Astrocyte of the cerebellum (primary cell): ENCODE measurements around the gene PPP4R3B.

Experiments used
- DNase-seq: peaks from one replicate; pipeline ENCODE4 v3.0.0-alpha.2; 2011; ENCODE audit warnings: low read depth
- H3K4me3 ChIP-seq: 2 replicates; pipeline ENCODE4 v1.5.1; 2011; ENCODE audit warnings: mild to moderate bottlenecking, low read depth, low read length, moderate library complexity
- CTCF ChIP-seq: IDR thresholded peaks from 2 replicates; pipeline ENCODE4 v1.5.1; 2012; ENCODE audit warnings: low read length, low read depth, moderate library complexity, mild to moderate bottlenecking; ENCODE audit errors: missing control alignments
- in situ Hi-C: cut with HindIII; loops from 2 replicates; pipeline ENCODE4 v1.10.0; 2017; ENCODE audit warnings: low sequenced_read_pairs

Gene PPP4R3B

GRCh38 chr2:55617175-55618024, at the start of gene PPP4R3B:
TSS of gene PPP4R3B (minus strand) at chr2:55617622. CDS start at chr2:55617285, 337 bp downstream.
- TF ChIP-seq CTCF, result peak; percentile 59
- DNase-seq, result peak; percentile 99
- in situ Hi-C loops, result no loop called here
- H3K4me3 ChIP-seq, result peak within 1 kb of the TSS; percentile 77

GRCh38 chr2:55653255-55653654, 35.8 kb upstream of the PPP4R3B start:
- no peak for TF ChIP-seq CTCF
- H3K4me3 ChIP-seq, result no peak overlapping the region
- in situ Hi-C loops, result no loop called here
- DNase-seq, result no peak

GRCh38 chr2:55649211-55649610, 31.8 kb upstream of the PPP4R3B start:
- in situ Hi-C loops, result no loop called here
- no peak for TF ChIP-seq CTCF
- H3K4me3 ChIP-seq, result no peak overlapping the region
- no peak for DNase-seq

- H3K4me3 ChIP-seq, result no peak overlapping the region
- in situ Hi-C loops, result no loop called here
- DNase-seq, result no peak
- no peak for TF ChIP-seq CTCF
Measured at GRCh38 chr2:55636831-55637230, 19.4 kb upstream of the PPP4R3B start.

GRCh38 chr2:55628931-55629330, 11.5 kb upstream of the PPP4R3B start:
- no peak overlapping the region for H3K4me3 ChIP-seq
- TF ChIP-seq CTCF, result no peak
- in situ Hi-C loops, result no loop called here
- DNase-seq, result no peak

GRCh38 chr2:55627915-55628314, 10.5 kb upstream of the PPP4R3B start:
- DNase-seq, result no peak
- no peak overlapping the region for H3K4me3 ChIP-seq
- in situ Hi-C loops, result no loop called here
- TF ChIP-seq CTCF, result no peak
